ENCODE results near the gene RIMS4. TPM values are rescaled to one million over a fixed set of nuclear protein-coding genes. Genes with fewer than 3 reads are reported as not detected.

Gene RIMS4
- total RNA-seq, 2 donors from 2014 or later = 0.47 to 1.5 TPM

- Histone ChIP-seq H3K9me3 (no peaks in the 10 kb centered on the region), H3K36me3 (no peaks in the 10 kb centered on the region), H3K4me1 (peaks cover 0 to 77% of the 10 kb centered on the region in 2 donors), H3K27me3 (no peaks in the 10 kb centered on the region), H3K4me3 (peak within 1 kb of the TSS; percentile 22 to 34), H3K27ac (peak within 1 kb of the TSS; percentile 90 to 91)
- TF ChIP-seq, protein P1, sequence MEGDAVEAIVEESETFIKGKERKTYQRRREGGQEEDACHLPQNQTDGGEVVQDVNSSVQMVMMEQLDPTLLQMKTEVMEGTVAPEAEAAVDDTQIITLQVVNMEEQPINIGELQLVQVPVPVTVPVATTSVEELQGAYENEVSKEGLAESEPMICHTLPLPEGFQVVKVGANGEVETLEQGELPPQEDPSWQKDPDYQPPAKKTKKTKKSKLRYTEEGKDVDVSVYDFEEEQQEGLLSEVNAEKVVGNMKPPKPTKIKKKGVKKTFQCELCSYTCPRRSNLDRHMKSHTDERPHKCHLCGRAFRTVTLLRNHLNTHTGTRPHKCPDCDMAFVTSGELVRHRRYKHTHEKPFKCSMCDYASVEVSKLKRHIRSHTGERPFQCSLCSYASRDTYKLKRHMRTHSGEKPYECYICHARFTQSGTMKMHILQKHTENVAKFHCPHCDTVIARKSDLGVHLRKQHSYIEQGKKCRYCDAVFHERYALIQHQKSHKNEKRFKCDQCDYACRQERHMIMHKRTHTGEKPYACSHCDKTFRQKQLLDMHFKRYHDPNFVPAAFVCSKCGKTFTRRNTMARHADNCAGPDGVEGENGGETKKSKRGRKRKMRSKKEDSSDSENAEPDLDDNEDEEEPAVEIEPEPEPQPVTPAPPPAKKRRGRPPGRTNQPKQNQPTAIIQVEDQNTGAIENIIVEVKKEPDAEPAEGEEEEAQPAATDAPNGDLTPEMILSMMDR (IDR thresholded peaks at IDR 0.05) = no peak
- peak; percentile 90 for DNase-seq (ENCODE audit: low spot score)
These were observed 95.4 kb downstream of the RIMS4 start, which contains the start of gene CCN5 for GRCh38 chr20:44714701-44715498. TSS of gene CCN5 (plus strand) at chr20:44715369. CDS start at chr20:44715391, 22 bp downstream.

- no peak overlapping the region for H3K4me3 ChIP-seq
- no peak for DNase-seq (ENCODE audit: low spot score)
- TF ChIP-seq, protein P1 (IDR thresholded peaks at IDR 0.05) = no peak
- H3K4me1 ChIP-seq = peaks cover 0 to 70% of the 10 kb centered on the region in 2 donors
- no peaks in the 10 kb centered on the region for H3K9me3 ChIP-seq
- H3K27me3 ChIP-seq = no peaks in the 10 kb centered on the region
- H3K27ac ChIP-seq = peak overlapping the region; percentile 90 to 91
- H3K36me3 ChIP-seq = no peaks in the 10 kb centered on the region
These were observed 96.1 kb downstream of the RIMS4 start for GRCh38 chr20:44714102-44714700.

GRCh38 chr20:44711237-44711636, 99.1 kb downstream of the RIMS4 start:
- Histone ChIP-seq H3K36me3 (no peaks in the 10 kb centered on the region), H3K4me3 (no peak overlapping the region), H3K27me3 (no peaks in the 10 kb centered on the region), H3K4me1 (peaks cover 0 to 62% of the 10 kb centered on the region in 2 donors), H3K27ac (peak overlapping the region; percentile 90 to 91), H3K9me3 (no peaks in the 10 kb centered on the region)
- TF ChIP-seq, protein P1 (IDR thresholded peaks at IDR 0.05) = no peak
- peak; percentile 82 for DNase-seq (ENCODE audit: low spot score)

- Histone ChIP-seq H3K4me1 (peaks cover 0 to 54% of the 10 kb centered on the region in 2 donors), H3K9me3 (no peaks in the 10 kb centered on the region), H3K27ac (peak overlapping the region in 1 of 2 donors; percentile 19), H3K4me3 (no peak overlapping the region), H3K27me3 (no peaks in the 10 kb centered on the region), H3K36me3 (no peaks in the 10 kb centered on the region)
- DNase-seq (ENCODE audit: low spot score) = no peak
- TF ChIP-seq, protein P1 (IDR thresholded peaks at IDR 0.05) = no peak
These were observed 100.5 kb downstream of the RIMS4 start for GRCh38 chr20:44709797-44710196.

- peaks cover 0 to 52% of the 10 kb centered on the region in 2 donors for H3K4me1 ChIP-seq
- no peaks in the 10 kb centered on the region for H3K27me3 ChIP-seq
- peak overlapping the region in 1 of 2 donors; percentile 19 for H3K27ac ChIP-seq
- no peak for DNase-seq (ENCODE audit: low spot score)
- no peaks in the 10 kb centered on the region for H3K36me3 ChIP-seq
- TF ChIP-seq, protein P1 (IDR thresholded peaks at IDR 0.05) = no peak
- no peak overlapping the region for H3K4me3 ChIP-seq
- no peaks in the 10 kb centered on the region for H3K9me3 ChIP-seq
These were observed 101.0 kb downstream of the RIMS4 start for GRCh38 chr20:44709380-44709779.

All from right atrium auricular region (tissue), 2 donors.